GM19468 (cell line): ENCODE measurements around the gene HORMAD1.
"Not testable (repeated sequence)": the region's sequence is repeated elsewhere in the genome, so short reads cannot be mapped to it uniquely, and the experiment has no call there.

ENCODE experiments used
- ATAC-seq: cut with Tn5 transposase; IDR thresholded peaks from one replicate; pipeline ENCODE4 v1.9.1; 2021; ENCODE audit warnings: mild to moderate bottlenecking, moderate library complexity, moderate number of reproducible peaks; ENCODE audit not compliant: unreplicated experiment; ENCODE audit errors: extremely low read depth

The HORMAD1 gene

GRCh38 chr1:150703427-150703826, 17.3 kb downstream of the HORMAD1 start:
- ATAC-seq = no peak

DNA sequence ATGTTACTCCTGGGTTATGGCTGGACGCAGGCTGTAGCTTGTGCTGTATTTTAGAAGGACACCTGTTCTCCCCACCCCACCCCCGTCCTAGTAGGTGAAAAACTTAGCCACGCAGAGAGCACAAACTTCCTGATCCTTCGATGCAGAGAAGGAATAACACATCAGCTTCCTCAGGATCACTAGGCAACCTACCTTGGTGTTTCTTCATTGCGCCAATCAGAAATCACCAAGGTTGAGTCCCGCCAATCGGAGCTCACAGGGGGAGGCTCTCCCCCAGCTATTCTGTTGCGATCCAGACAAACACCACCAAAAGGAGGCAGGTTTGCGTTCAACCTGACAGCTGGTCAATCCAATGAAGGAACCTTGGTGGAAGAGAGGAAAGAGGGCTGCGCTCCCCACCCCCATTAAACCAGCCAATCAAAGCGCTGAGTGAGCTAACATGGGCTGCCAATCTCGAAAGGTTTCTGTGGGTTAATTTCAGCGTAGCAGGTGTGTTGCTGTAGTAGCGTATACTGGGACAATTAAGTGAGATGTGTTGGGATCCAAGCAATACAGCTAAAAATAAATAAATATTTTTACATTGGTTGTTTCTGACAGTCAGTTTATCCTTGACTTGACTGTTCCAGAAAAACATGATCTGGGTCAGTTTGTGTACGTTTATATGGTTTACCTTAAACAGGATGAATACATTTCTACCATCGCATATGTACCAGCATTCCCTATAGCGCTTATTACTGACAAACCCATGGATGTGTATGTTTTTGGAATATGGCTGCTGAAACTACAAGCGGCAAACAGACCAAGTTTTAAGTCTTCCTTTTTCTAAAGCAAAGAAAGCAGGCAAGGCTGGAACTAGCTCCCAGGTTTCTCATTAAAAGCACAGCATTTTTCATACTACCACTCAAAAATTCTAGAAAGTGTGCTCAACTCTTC, 23.4 kb downstream of the HORMAD1 start, which contains the start of gene GOLPH3L:
Gene GOLPH3L, minus strand, starts transcription at position 160 of the 933 bp plus-strand sequence. CDS start 2,316 bp downstream, outside the sequence.
- ATAC-seq = peak; percentile 95

- no peak for ATAC-seq
Observed at GRCh38 chr1:150696590-150696989, 24.1 kb downstream of the HORMAD1 start.

GRCh38 chr1:150696162-150696561, 24.5 kb downstream of the HORMAD1 start:
- ATAC-seq = no peak

- no peak for ATAC-seq
Observed at GRCh38 chr1:150695561-150695960, 25.1 kb downstream of the HORMAD1 start.

DNA sequence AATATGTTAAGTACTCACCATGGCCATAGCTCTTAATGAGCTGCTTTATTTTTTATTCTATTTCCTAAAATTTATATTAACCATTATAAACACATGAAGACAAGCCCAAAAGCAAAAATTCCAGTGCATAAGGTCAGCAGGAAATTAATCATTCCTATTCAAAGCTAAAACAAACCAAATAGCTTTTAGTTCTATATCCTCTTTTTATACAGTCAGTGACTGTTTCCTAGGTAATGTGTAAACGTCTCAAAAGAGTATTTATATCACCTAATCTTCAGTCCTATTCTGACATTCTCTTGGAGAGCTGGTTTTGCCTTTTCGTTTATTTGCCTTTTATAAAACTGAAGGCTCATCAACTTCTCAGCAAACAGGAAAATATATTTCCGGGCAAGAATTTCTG, 28.0 kb downstream of the HORMAD1 start:
- no peak for ATAC-seq

DNA sequence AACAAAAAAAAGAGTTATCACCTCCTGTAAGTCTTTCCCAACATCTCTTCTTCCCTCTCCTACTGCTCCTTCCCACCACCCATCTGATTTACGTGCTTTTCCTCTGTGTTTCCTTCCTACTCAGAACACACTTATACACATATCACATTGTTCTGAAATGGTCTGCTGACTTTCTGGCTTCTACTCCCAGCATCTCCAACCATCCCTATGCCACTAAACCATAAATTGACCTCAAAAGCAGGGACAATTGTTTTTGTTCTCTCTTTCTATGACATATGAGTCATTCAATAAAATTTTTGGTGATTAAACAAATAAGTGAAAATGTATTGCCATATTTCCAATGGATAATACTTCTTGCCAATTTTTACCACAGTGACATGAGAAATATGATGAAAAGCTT, 31.9 kb downstream of the HORMAD1 start:
- no peak for ATAC-seq

DNA sequence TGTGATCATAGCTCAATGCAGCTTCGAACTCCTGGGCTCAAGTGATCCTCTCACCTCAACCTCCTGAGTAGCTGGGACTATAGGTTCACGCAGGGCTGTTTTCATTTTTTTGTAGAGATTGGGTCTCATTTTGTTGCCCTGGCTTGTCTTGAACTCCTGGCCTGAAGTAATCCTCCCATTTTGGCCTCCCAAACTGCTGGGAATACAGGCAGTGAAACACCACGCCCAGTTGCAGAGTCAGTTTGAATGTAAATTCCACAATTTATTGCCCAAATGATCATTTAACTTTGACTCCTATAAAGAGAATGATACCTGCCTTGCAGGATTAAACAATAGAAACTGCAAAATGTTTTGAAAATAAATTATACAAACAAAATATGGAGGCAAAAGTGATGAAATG, 34.4 kb downstream of the HORMAD1 start:
- ATAC-seq = no peak

DNA sequence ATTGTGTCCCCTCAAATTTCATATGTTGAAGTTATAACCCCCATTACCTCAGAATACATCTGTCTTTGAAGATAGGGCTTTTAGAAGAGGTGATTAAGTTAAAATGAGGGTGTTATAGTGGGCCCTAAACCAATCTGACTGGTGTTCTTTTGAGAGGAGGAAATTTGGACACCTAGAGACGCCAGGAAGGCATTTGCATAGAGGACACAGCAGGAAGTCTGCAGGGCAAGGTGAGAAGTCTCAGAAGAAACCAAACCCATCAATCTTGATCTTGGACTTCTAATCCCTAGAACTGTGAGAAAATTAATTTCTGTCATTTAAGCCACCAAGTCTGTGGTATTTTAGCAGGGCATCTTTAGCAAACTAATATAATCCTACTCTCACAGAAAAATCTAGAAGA, 36.8 kb downstream of the HORMAD1 start:
- ATAC-seq = no peak

GRCh38 chr1:150678988-150679387, 41.7 kb downstream of the HORMAD1 start:
- no peak for ATAC-seq

GRCh38 chr1:150674881-150675280, 45.8 kb downstream of the HORMAD1 start:
- ATAC-seq = no peak

DNA sequence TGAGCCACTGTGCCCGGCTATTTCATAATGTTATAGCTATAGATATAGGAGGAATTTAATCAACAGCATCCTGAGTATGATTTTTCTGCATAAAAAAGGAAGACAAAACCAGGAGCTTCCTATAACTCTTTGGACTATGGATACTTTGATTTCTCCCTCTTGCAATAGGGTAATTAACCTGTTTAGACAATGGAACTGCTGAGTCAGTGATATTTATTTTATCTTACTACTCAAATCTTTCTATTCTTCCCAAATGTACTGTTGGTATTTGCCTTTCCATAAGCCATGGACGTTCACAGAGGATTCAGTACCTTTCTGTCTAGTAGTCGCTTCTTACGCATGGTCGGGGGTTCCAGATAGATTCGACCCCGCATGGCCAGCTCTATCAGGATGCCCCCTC, 57.4 kb downstream of the HORMAD1 start:
- ATAC-seq = no peak

- no peak for ATAC-seq
Observed at GRCh38 chr1:150662811-150663210, 57.9 kb downstream of the HORMAD1 start.

DNA sequence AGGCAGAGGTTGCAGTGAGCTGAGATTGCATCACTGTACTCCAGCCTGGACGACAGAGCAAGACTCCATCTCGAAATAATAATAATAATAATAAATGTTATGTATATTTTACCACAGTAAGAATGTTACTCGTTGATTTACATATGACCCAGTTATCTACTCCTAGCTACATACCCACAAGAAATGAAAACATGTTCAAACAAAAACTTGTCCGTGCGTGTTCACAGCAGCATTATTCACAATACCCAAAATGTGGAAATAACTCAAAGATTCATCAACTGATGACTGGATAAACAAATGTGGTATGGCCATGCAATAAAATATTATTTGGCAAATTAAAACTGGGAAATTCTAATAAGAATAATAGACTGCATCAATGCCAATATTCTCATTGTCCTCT, 59.5 kb downstream of the HORMAD1 start:
- ATAC-seq = no peak

GRCh38 chr1:150660584-150660983, 60.1 kb downstream of the HORMAD1 start:
- ATAC-seq = no peak

GRCh38 chr1:150657064-150657463, 63.6 kb downstream of the HORMAD1 start:
- ATAC-seq = not testable (repeated sequence)

DNA sequence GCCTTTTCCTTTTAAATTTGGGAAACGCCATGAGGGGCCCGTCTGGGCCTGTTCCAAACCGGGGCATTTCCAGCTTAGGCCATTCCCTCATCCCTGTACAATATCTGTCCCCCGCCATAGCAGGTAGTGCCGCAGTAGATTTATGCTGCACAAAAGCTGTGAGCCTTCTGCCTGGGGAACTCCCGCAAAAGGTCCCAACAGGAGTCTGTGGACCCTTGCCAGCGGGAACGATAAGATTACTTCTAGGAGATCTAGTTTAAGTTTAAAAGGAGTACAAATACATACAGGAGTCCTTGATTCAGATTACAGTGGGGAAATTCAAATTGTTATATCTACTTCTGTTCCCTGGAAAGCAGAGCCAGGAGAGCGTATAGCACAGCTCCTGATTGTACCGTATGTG, 66.1 kb downstream of the HORMAD1 start:
- ATAC-seq = not testable (repeated sequence)

DNA sequence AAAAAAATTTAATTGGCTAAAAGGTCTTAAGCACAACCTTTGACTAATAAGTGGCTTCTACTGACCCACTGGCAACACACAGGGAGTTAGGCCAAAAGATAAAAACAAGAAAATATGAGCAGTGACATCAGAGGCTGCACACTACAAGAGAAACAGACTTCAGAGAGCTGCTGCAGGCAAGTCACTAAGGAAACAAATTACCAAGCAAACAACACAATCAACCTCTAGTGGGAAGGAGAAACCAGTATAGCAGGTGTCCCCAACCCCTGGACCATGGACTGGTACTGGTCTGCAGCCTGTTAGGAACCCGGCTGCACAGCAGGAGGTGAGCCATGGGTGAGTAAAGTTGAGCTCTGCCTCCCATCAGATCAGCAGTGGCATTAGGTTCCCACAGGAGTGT, 70.5 kb downstream of the HORMAD1 start:
- no peak for ATAC-seq

DNA sequence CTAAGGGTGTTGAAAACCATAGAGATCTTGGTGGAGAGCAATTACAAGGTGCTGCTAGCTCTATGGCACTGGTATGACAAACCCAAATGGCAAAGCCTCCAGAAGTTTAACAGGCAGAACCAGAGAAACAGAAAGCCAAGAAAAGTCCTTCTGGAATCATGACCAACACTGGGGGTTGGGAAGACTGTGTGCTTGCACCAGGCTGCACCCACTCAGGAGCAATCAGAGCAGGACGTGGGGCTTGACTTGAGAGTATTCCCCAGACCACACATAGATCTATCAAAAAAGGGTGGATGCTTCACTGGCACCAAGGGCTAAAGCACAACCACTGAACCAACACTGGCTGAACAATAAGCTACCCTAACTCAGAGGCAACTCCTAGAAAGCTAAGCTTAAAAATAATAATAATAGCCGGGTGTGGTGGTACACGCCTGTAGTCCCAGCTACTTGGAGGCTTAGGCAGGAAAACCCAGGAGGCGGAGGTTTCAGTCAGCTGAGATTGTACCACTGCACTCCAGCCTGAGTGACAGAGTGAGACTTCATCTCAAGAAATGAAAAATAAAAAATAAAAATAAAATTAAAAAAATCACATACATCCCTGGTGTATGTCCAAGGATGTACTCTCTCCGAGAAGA, 71.1 kb downstream of the HORMAD1 start:
- no peak for ATAC-seq
